GM19395 (cell line): ENCODE data around the gene MAGEA2B.
"Not testable (repeated sequence)": the region's sequence is repeated elsewhere in the genome, so short reads cannot be mapped to it uniquely, and the experiment has no call there.

ENCODE experiments used
- ATAC-seq: cut with Tn5 transposase; IDR thresholded peaks from one replicate; pipeline ENCODE4 v1.9.1; 2021; ENCODE audit warnings: mild to moderate bottlenecking, moderate library complexity; ENCODE audit not compliant: unreplicated experiment

MAGEA2B gene

GRCh38 chrX:152754871-152755270 is 40.4 kb downstream of the MAGEA2B start:
- not testable (repeated sequence) for ATAC-seq

DNA sequence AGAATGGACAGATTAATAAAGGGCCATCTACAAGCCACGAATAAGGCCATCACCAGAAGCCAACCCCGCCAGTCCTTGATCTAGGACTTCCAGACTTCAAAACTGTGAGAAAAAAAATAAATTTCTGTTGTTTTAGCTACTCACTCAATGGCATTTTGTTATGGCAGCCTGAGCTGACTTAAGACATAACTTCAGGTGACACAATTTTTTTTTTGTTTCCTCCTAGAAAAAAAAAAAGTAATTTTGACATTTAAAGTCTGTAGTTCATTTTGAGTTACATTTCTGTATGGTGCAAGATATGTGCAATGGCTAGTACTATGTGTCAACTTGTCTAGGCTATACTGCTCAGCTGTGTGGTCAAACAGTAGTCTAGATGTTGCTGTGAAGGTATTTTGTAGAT is 44.5 kb downstream of the MAGEA2B start, which contains the start of gene CSAG3:
Gene CSAG3, plus strand, starts transcription at position 301 of the 400 bp plus-strand sequence.
- not testable (repeated sequence) for ATAC-seq

- not testable (repeated sequence) for ATAC-seq
These were observed 45.1 kb downstream of the MAGEA2B start for GRCh38 chrX:152759544-152759943.

GRCh38 chrX:152761582-152761981 is 47.2 kb downstream of the MAGEA2B start:
- not testable (repeated sequence) for ATAC-seq

GRCh38 chrX:152766562-152766961 is 52.1 kb downstream of the MAGEA2B start:
- ATAC-seq, result not testable (repeated sequence)
